CD14-positive monocyte (primary cell): ENCODE data around the gene RETREG1. TPM values are rescaled to one million over a fixed set of nuclear protein-coding genes. Genes with fewer than 3 reads are reported as not detected.

Experiments used
- DNase-seq, 3 donors: peaks; one replicate each; pipeline ENCODE4 v3.0.0-alpha.2; 2011 to 2022
- H2AFZ ChIP-seq: 2 replicates; pipeline ENCODE4 v1.6.0; 2012; ENCODE audit warnings: mild to moderate bottlenecking, low read depth, low read length, inconsistent platforms; ENCODE audit not compliant: insufficient read depth, poor library complexity, severe bottlenecking
- H3K27ac ChIP-seq, 2 donors: 1 replicate in 1 of 2; 2 replicates in 1 of 2; pipeline ENCODE4 v1.5.1; 2012 to 2013; ENCODE audit warnings: low read length in 2 of 2, control low read depth in 1 of 2, inconsistent platforms in 1 of 2, low read depth in 1 of 2, mild to moderate bottlenecking in 1 of 2
- H3K27me3 ChIP-seq, 2 donors: one replicate each; pipeline versions ENCODE4 v1.6.0 to v1.6.1; 2011 to 2013; ENCODE audit warnings: low read length in 2 of 2; ENCODE audit not compliant: control insufficient read depth in 2 of 2, insufficient read depth in 2 of 2
- H3K36me3 ChIP-seq, 2 donors: replicated peaks in 1 of 2; 1 replicate in 1 of 2; 2 replicates in 1 of 2; pipeline versions ENCODE4 v1.5.1 to v1.6.1; 2012 to 2013; ENCODE audit warnings: low read length in 2 of 2, control low read depth in 1 of 2, inconsistent platforms in 1 of 2, mild to moderate bottlenecking in 1 of 2; ENCODE audit not compliant: insufficient read depth in 2 of 2, control insufficient read depth in 1 of 2
- H3K4me1 ChIP-seq, 2 donors: 1 replicate in 1 of 2; 2 replicates in 1 of 2; pipeline versions ENCODE4 v1.5.1 to v1.6.1; 2012 to 2013; ENCODE audit warnings: low read length in 2 of 2, control low read depth in 1 of 2, inconsistent platforms in 1 of 2, mild to moderate bottlenecking in 1 of 2, moderate library complexity in 1 of 2; ENCODE audit not compliant: insufficient read depth in 2 of 2, control insufficient read depth in 1 of 2
- H3K4me2 ChIP-seq: replicated peaks from 2 replicates; pipeline ENCODE3; 2012; ENCODE audit warnings: low read length, moderate library complexity, mild to moderate bottlenecking; ENCODE audit not compliant: poor library complexity, severe bottlenecking; ENCODE audit errors: extremely low read depth
- H3K4me3 ChIP-seq, 3 experiments: fragments of 200-600 bp in 1 of 3; sonication (generic) in 1 of 3; replicated peaks in 1 of 3; 1 replicate in 2 of 3; 2 replicates in 1 of 3; pipeline ENCODE4 v1.5.1; 2011 to 2013; ENCODE audit warnings: low read length in 3 of 3, mild to moderate bottlenecking in 3 of 3, control low read depth in 2 of 3, low read depth in 2 of 3, inconsistent platforms in 1 of 3, moderate library complexity in 1 of 3
- H3K79me2 ChIP-seq: 2 replicates; pipeline ENCODE4 v1.6.0; 2012; ENCODE audit warnings: mild to moderate bottlenecking, control low read depth, inconsistent platforms, low read length, moderate library complexity; ENCODE audit not compliant: insufficient read depth
- H3K9ac ChIP-seq: 2 replicates; pipeline ENCODE4 v1.6.0; 2017; ENCODE audit warnings: low read length, mild to moderate bottlenecking; ENCODE audit not compliant: insufficient read depth, poor library complexity, severe bottlenecking
- H3K9me3 ChIP-seq, 2 donors: replicated peaks in 1 of 2; 1 replicate in 1 of 2; 2 replicates in 1 of 2; pipeline versions ENCODE4 v1.5.1 to v1.6.1; 2012 to 2013; ENCODE audit warnings: low read length in 2 of 2, control low read depth in 1 of 2; ENCODE audit not compliant: control insufficient read depth in 1 of 2, insufficient read depth in 1 of 2
- H4K20me1 ChIP-seq: 2 replicates; pipeline ENCODE4 v1.6.0; 2012; ENCODE audit warnings: mild to moderate bottlenecking, low read length, control low read depth, moderate library complexity; ENCODE audit not compliant: insufficient read depth
- H3K27ac Mint-ChIP-seq, 7 donors: one replicate each; pipeline ENCODE4 v1.8.0; 2020; ENCODE audit warnings: mild to moderate bottlenecking in 7 of 7, mixed read lengths in 7 of 7, moderate library complexity in 6 of 7, inconsistent platforms in 2 of 7
- H3K27me3 Mint-ChIP-seq, 3 donors: one replicate each; pipeline ENCODE4 v1.8.0; 2021 to 2022; ENCODE audit warnings: low read depth in 3 of 3, mild to moderate bottlenecking in 3 of 3, mixed read lengths in 3 of 3, moderate library complexity in 3 of 3, inconsistent platforms in 1 of 3
- H3K36me3 Mint-ChIP-seq, 2 donors: one replicate each; pipeline ENCODE4 v1.8.0; 2020; ENCODE audit warnings: mixed read lengths in 2 of 2, inconsistent platforms in 1 of 2, mild to moderate bottlenecking in 1 of 2
- H3K4me1 Mint-ChIP-seq: one replicate; pipeline ENCODE4 v1.8.0; 2020; ENCODE audit warnings: mild to moderate bottlenecking, mixed read lengths
- H3K4me3 Mint-ChIP-seq, 2 donors: one replicate each; pipeline ENCODE4 v1.8.0; 2020; ENCODE audit warnings: mild to moderate bottlenecking in 2 of 2, mixed read lengths in 2 of 2, moderate library complexity in 1 of 2
- H3K9me3 Mint-ChIP-seq, 7 donors: one replicate each; pipeline ENCODE4 v1.8.0; 2020 to 2022; ENCODE audit warnings: mixed read lengths in 7 of 7, mild to moderate bottlenecking in 6 of 7, moderate library complexity in 6 of 7, inconsistent platforms in 2 of 7
- CTCF ChIP-seq: fragments of 200-600 bp; IDR thresholded peaks from one replicate; pipeline ENCODE4 v1.8.0; 2022; ENCODE audit warnings: antibody characterized with exemption, mild to moderate bottlenecking
- WGBS: methylation state at CpG from one replicate; pipeline ENCODE4 v1.1.5; 2013; ENCODE audit warnings: missing lambda C conversion rate; ENCODE audit not compliant: insufficient coverage; 5-methylcytosine and 5-hydroxymethylcytosine counted together
- intact Hi-C, 2 donors: fragments of 100-400 bp; cut with micrococcal nuclease; formaldehyde crosslinking; loops; one replicate each; pipeline versions ENCODE4 v1.15.0 to v1.15.1; 2023
- polyA plus RNA-seq, 3 donors: library from polyadenylated mRNA; depleted of rRNA in 1 of 3; unstranded in 2 of 3; stranded (reverse) in 1 of 3; fragments of 300-500 nt in 2 of 3; fragments of >200 nt in 1 of 3; fragmentation: Illumina TruSeq in 2 of 3; gene quantifications; 1 replicate in 2 of 3; 2 replicates in 1 of 3; pipeline ENCODE4 v1.2.3, GENCODE V29; 2012 to 2021

Gene RETREG1
- polyA plus RNA-seq, 3 donors: 3.5 to 6.4 (median 4.7) TPM

DNA sequence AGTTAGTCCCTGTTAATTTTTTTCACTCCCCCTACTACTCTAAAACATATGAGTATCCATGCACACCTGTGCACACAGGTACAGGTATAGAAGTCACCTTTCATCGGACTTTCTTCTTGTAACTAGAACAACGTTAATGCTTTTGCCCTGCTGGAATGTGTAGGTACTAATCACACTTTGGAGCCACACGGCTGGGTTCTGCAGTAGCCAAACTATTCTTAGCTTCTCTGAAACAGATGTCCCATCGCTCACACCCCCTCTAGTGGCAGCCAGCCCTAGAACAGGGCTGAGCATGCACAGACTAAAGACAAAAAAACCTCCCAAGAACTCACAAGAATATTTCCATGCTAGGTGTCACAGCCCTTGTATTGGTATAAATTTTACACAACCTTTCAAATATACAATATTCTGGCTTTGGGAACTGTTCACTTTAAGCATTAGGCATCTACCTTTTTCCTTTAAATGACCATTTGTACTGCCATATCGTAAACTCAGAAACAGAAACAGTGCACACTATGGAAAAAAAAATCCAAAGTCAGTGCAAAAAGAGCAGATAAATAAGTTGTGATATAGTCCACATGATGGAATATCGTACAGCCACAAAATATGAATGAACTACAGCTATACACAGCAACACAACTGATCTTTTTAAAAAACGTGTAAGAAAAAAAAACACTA, 64.0 kb downstream of the RETREG1 start:
- H3K36me3 ChIP-seq: no peaks in the 10 kb centered on the region
- H3K27me3 ChIP-seq: no peaks in the 10 kb centered on the region
- Mint-ChIP-seq H3K27ac (no peak overlapping the region), H3K36me3 (no peaks in the 10 kb centered on the region), H3K4me1 (no peaks in the 10 kb centered on the region), H3K4me3 (no peak overlapping the region), H3K27me3 (no peaks in the 10 kb centered on the region), H3K9me3 (no peaks in the 10 kb centered on the region)
- H4K20me1 ChIP-seq: no peaks in the 10 kb centered on the region
- no peak overlapping the region for H2AFZ ChIP-seq
- H3K4me2 ChIP-seq: no peak overlapping the region
- no peaks in the 10 kb centered on the region for H3K9me3 ChIP-seq
- H3K9ac ChIP-seq: no peak overlapping the region
- H3K27ac ChIP-seq: no peak overlapping the region
- 20% methylated on average over 4 of the region's 7 CpGs for WGBS
- peak; percentile 4 to 10 (median 9) for DNase-seq
- H3K4me3 ChIP-seq: no peak overlapping the region
- peak; percentile 72 for TF ChIP-seq CTCF
- no peaks in the 10 kb centered on the region for H3K4me1 ChIP-seq
- intact Hi-C loops: no loop called here
- H3K79me2 ChIP-seq: no peaks in the 10 kb centered on the region

GRCh38 chr5:16551628-16552027, 65.2 kb downstream of the RETREG1 start:
- Histone ChIP-seq H4K20me1 (no peaks in the 10 kb centered on the region), H3K27me3 (no peaks in the 10 kb centered on the region), H3K9me3 (no peaks in the 10 kb centered on the region), H2AFZ (no peak overlapping the region), H3K4me2 (no peak overlapping the region), H3K36me3 (no peaks in the 10 kb centered on the region), H3K79me2 (no peaks in the 10 kb centered on the region), H3K4me3 (no peak overlapping the region), H3K9ac (no peak overlapping the region), H3K27ac (no peak overlapping the region), H3K4me1 (no peaks in the 10 kb centered on the region)
- Mint-ChIP-seq H3K4me3 (no peak overlapping the region), H3K27me3 (no peaks in the 10 kb centered on the region), H3K27ac (no peak overlapping the region), H3K36me3 (no peaks in the 10 kb centered on the region), H3K4me1 (no peaks in the 10 kb centered on the region), H3K9me3 (no peaks in the 10 kb centered on the region)
- DNase-seq: no peak
- intact Hi-C loops: no loop called here
- TF ChIP-seq CTCF: no peak
- WGBS: 89% methylated on average over 1 of the region's 2 CpGs
